GM23338 (cell line): ENCODE measurements around the gene PLEKHM2. TPM values are rescaled to one million over a fixed set of nuclear protein-coding genes. Genes with fewer than 3 reads are reported as not detected.

Experiments
- ATAC-seq: fragments of 200-7000 bp; cut with Tn5 transposase; 3 replicates; pipeline ENCODE4 v1.9.1; 2020
- DNase-seq: peaks from one replicate; pipeline ENCODE4 v3.0.0-alpha.2; 2015; ENCODE audit warnings: low spot score
- H2AFZ ChIP-seq: fragments of 200-600 bp; sonication (generic); 2 replicates; pipeline ENCODE4 v1.8.0; 2016; ENCODE audit warnings: antibody characterized with exemption, mild to moderate bottlenecking, moderate library complexity
- H3F3A ChIP-seq: fragments of 200-600 bp; sonication (generic); replicated peaks from 2 replicates; pipeline ENCODE4 v1.8.0; 2017; ENCODE audit warnings: antibody characterized with exemption, mixed run types, low read depth
- H3K27ac ChIP-seq: fragments of 200-600 bp; sonication (generic); 2 replicates; pipeline ENCODE4 v1.6.1; 2016; ENCODE audit warnings: low read depth
- H3K27me3 ChIP-seq: fragments of 200-600 bp; sonication (generic); 2 replicates; pipeline ENCODE4 v1.8.0; 2016; ENCODE audit warnings: mild to moderate bottlenecking, mixed run types, moderate library complexity; ENCODE audit not compliant: insufficient read depth
- H3K36me3 ChIP-seq: fragments of 200-600 bp; sonication (generic); 2 replicates; pipeline ENCODE4 v1.8.0; 2016; ENCODE audit warnings: mild to moderate bottlenecking; ENCODE audit not compliant: insufficient read depth
- H3K4me1 ChIP-seq: fragments of 200-600 bp; sonication (generic); 2 replicates; pipeline ENCODE4 v1.8.0; 2016; ENCODE audit warnings: mild to moderate bottlenecking, moderate library complexity; ENCODE audit not compliant: insufficient read depth
- H3K4me2 ChIP-seq: fragments of 200-600 bp; sonication (generic); 2 replicates; pipeline ENCODE4 v1.7.1; 2017; ENCODE audit warnings: mixed run types
- H3K4me3 ChIP-seq: fragments of 200-600 bp; sonication (generic); 2 replicates; pipeline ENCODE4 v1.6.1; 2016; ENCODE audit warnings: mixed run types
- H3K79me2 ChIP-seq: fragments of 200-600 bp; sonication (generic); replicated peaks from 2 replicates; pipeline ENCODE4 v1.8.0; 2017; ENCODE audit warnings: mild to moderate bottlenecking; ENCODE audit not compliant: insufficient read depth
- H3K9me2 ChIP-seq: fragments of 200-600 bp; sonication (generic); 2 replicates; pipeline ENCODE4 v1.8.0; 2017; ENCODE audit not compliant: insufficient read depth
- H4K20me1 ChIP-seq: fragments of 200-600 bp; sonication (generic); replicated peaks from 2 replicates; pipeline ENCODE4 v1.8.0; 2017; ENCODE audit warnings: mild to moderate bottlenecking; ENCODE audit not compliant: insufficient read depth
- H3K27ac Mint-ChIP-seq: 2 replicates; pipeline ENCODE4 v1.8.0; 2020; ENCODE audit warnings: inconsistent platforms, mild to moderate bottlenecking, moderate library complexity, mixed read lengths
- H3K27me3 Mint-ChIP-seq: 3 replicates; pipeline ENCODE4 v1.8.0; 2022; ENCODE audit warnings: low read depth, mild to moderate bottlenecking, moderate library complexity, mixed read lengths, inconsistent platforms; ENCODE audit not compliant: insufficient read depth, poor library complexity
- H3K36me3 Mint-ChIP-seq: 3 replicates; pipeline ENCODE4 v1.8.0; 2021; ENCODE audit warnings: low read depth, mild to moderate bottlenecking, inconsistent platforms, moderate library complexity, mixed read lengths
- H3K4me1 Mint-ChIP-seq: 3 replicates; pipeline ENCODE4 v1.8.0; 2020; ENCODE audit warnings: mild to moderate bottlenecking, inconsistent platforms, mixed read lengths
- H3K4me3 Mint-ChIP-seq: 3 replicates; pipeline ENCODE4 v1.8.0; 2021; ENCODE audit warnings: moderate library complexity, mild to moderate bottlenecking, inconsistent platforms, mixed read lengths
- H3K9me3 Mint-ChIP-seq: 3 replicates; pipeline ENCODE4 v1.8.0; 2020; ENCODE audit warnings: moderate library complexity, mild to moderate bottlenecking, inconsistent platforms, mixed read lengths
- CREB1 ChIP-seq: fragments of 250-450 bp; sonication (Bioruptor Pico); IDR thresholded peaks from 2 replicates; pipeline ENCODE4 v1.5.0; 2020; ENCODE audit warnings: low read depth, mild to moderate bottlenecking, moderate library complexity
- EZH2 ChIP-seq: fragments of 200-600 bp; sonication (generic); IDR thresholded peaks from one replicate; pipeline ENCODE4 v1.8.0; 2017; ENCODE audit warnings: antibody characterized with exemption, mild to moderate bottlenecking, low read depth; ENCODE audit not compliant: unreplicated experiment
- EZH2phosphoT487 ChIP-seq: fragments of 200-600 bp; sonication (generic); IDR thresholded peaks from one replicate; pipeline ENCODE4 v1.8.1; 2018; ENCODE audit warnings: antibody characterized with exemption; ENCODE audit not compliant: unreplicated experiment
- JUNB ChIP-seq: IDR thresholded peaks from one replicate; pipeline ENCODE4 v1.6.1; 2016; ENCODE audit warnings: antibody characterized with exemption; ENCODE audit not compliant: unreplicated experiment
- NANOG ChIP-seq: IDR thresholded peaks from 2 replicates; pipeline ENCODE4 v1.6.1; 2016; ENCODE audit warnings: antibody characterized with exemption, borderline replicate concordance
- POLR2AphosphoS5 ChIP-seq: IDR thresholded peaks from 2 replicates; pipeline ENCODE4 v1.6.1; 2016; ENCODE audit warnings: antibody characterized with exemption, low read depth
- STAT1 ChIP-seq: IDR thresholded peaks from one replicate; pipeline ENCODE4 v1.6.1; 2016; ENCODE audit warnings: antibody characterized with exemption; ENCODE audit not compliant: unreplicated experiment
- ZNF114 ChIP-seq: fragments of 250-450 bp; sonication (Bioruptor Pico); IDR thresholded peaks from 2 replicates; pipeline ENCODE4 v1.5.0; 2020; ENCODE audit warnings: mild to moderate bottlenecking, moderate library complexity
- ZNF331 ChIP-seq: fragments of 250-450 bp; sonication (Bioruptor Pico); IDR thresholded peaks from 2 replicates; pipeline ENCODE4 v1.5.0; 2020; ENCODE audit warnings: low read depth, mild to moderate bottlenecking, moderate library complexity
- polyA plus RNA-seq: library from polyadenylated mRNA; unstranded; fragments of >200 nt; fragmentation: Nextera tagmentation; extraction: Ambion mirVana; gene quantifications from 2 replicates; pipeline ENCODE4 v1.2.1, GENCODE V29; 2016
- total RNA-seq: library from RNA; depleted of rRNA; stranded (reverse); fragments of >200 nt; shearing (Covaris generic); gene quantifications from 2 replicates; pipeline ENCODE4 v1.2.3, GENCODE V29; 2014
- TF ChIP-seq, protein P1 (sequence below): IDR thresholded peaks from 2 replicates; pipeline ENCODE4 v1.6.1; 2016; ENCODE audit warnings: antibody characterized with exemption
- TF ChIP-seq, protein P2 (sequence below): fragments of 250-450 bp; sonication (Bioruptor Pico); IDR thresholded peaks from 2 replicates; pipeline ENCODE4 v1.5.0; 2020; ENCODE audit warnings: mild to moderate bottlenecking, moderate library complexity
- TF ChIP-seq, protein P3 (sequence below): IDR thresholded peaks from one replicate; pipeline ENCODE4 v1.6.1; 2018; ENCODE audit warnings: antibody characterized with exemption; ENCODE audit not compliant: unreplicated experiment
- TF ChIP-seq, protein P4 (sequence below), 2 experiments: fragments of 200-600 bp in 1 of 2; sonication (generic) in 1 of 2; conservative IDR thresholded peaks; 2 replicates each; pipeline versions ENCODE4 v1.5.1 to v1.6.1; 2016 to 2017; ENCODE audit warnings: antibody characterized with exemption in 2 of 2, low read depth in 2 of 2, mild to moderate bottlenecking in 2 of 2, moderate library complexity in 1 of 2

PLEKHM2 gene
- total and polyA plus RNA-seq, 2 experiments from 2014 or later, result 11.2 to 40.0 TPM

DNA sequence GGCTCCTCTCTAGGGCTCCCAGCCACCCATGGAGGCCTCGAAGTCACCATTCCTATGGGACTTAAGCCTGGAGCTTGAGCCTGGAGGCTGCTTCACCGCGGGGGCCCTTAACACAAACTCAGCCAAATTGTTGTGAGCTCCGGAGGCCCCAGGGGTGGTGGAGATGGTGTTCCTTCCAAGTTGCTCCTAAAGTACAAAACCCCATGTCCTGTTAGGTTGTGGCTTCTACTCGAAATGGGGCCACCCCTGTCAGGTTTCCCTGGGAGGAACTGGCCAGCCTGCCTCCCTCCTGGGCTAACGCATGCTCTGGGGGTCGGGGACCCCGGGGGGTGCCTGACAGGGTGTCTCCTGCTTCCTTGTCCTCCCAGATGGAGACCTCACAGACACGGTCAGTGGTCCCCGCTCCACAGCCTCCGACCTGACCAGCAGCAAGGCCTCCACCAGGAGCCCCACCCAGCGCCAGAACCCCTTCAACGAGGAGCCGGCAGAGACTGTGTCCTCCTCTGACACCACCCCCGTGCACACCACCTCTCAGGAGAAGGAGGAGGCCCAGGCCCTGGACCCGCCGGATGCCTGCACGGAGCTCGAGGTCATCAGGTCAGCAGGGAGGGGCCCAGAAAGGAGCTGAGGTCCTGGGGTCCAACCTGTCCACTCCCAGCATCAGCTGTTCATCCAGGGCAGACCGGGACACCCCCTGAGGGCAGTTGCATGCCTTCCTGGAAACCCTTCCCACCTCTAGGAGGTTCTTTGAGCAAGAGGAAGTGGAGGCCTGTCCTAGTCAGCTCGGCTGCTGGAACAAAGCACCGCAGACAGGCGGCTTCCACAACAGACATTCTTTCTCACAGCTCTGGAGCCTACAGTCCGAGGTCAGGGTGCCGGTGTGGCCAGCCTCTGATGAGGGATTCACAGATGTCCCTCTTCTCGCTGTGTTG lies 41.1 kb downstream of the PLEKHM2 start:
- Histone ChIP-seq H2AFZ (no peak overlapping the region), H3F3A (no peaks in the 10 kb centered on the region), H3K4me1 (no peaks in the 10 kb centered on the region), H3K4me3 (no peak overlapping the region), H3K27me3 (no peaks in the 10 kb centered on the region), H3K4me2 (no peak overlapping the region), H3K36me3 (no peaks in the 10 kb centered on the region; the same call in 1 of the 2 replicates), H3K27ac (no peak overlapping the region), H3K9me2 (no peaks in the 10 kb centered on the region), H3K79me2 (no peaks in the 10 kb centered on the region), H4K20me1 (no peaks in the 10 kb centered on the region; the same call in none of the 2 replicates)
- TF ChIP-seq NANOG (no peak), EZH2phosphoT487 (no peak), CREB1 (no peak), POLR2AphosphoS5 (no peak), ZNF331 (CRISPR knock-in tag) (no peak), EZH2 (no peak), ZNF114 (CRISPR knock-in tag) (no peak), STAT1 (no peak), JUNB (no peak)
- TF ChIP-seq, protein P1, sequence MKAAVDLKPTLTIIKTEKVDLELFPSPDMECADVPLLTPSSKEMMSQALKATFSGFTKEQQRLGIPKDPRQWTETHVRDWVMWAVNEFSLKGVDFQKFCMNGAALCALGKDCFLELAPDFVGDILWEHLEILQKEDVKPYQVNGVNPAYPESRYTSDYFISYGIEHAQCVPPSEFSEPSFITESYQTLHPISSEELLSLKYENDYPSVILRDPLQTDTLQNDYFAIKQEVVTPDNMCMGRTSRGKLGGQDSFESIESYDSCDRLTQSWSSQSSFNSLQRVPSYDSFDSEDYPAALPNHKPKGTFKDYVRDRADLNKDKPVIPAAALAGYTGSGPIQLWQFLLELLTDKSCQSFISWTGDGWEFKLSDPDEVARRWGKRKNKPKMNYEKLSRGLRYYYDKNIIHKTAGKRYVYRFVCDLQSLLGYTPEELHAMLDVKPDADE, result no peak
- TF ChIP-seq, protein P2, sequence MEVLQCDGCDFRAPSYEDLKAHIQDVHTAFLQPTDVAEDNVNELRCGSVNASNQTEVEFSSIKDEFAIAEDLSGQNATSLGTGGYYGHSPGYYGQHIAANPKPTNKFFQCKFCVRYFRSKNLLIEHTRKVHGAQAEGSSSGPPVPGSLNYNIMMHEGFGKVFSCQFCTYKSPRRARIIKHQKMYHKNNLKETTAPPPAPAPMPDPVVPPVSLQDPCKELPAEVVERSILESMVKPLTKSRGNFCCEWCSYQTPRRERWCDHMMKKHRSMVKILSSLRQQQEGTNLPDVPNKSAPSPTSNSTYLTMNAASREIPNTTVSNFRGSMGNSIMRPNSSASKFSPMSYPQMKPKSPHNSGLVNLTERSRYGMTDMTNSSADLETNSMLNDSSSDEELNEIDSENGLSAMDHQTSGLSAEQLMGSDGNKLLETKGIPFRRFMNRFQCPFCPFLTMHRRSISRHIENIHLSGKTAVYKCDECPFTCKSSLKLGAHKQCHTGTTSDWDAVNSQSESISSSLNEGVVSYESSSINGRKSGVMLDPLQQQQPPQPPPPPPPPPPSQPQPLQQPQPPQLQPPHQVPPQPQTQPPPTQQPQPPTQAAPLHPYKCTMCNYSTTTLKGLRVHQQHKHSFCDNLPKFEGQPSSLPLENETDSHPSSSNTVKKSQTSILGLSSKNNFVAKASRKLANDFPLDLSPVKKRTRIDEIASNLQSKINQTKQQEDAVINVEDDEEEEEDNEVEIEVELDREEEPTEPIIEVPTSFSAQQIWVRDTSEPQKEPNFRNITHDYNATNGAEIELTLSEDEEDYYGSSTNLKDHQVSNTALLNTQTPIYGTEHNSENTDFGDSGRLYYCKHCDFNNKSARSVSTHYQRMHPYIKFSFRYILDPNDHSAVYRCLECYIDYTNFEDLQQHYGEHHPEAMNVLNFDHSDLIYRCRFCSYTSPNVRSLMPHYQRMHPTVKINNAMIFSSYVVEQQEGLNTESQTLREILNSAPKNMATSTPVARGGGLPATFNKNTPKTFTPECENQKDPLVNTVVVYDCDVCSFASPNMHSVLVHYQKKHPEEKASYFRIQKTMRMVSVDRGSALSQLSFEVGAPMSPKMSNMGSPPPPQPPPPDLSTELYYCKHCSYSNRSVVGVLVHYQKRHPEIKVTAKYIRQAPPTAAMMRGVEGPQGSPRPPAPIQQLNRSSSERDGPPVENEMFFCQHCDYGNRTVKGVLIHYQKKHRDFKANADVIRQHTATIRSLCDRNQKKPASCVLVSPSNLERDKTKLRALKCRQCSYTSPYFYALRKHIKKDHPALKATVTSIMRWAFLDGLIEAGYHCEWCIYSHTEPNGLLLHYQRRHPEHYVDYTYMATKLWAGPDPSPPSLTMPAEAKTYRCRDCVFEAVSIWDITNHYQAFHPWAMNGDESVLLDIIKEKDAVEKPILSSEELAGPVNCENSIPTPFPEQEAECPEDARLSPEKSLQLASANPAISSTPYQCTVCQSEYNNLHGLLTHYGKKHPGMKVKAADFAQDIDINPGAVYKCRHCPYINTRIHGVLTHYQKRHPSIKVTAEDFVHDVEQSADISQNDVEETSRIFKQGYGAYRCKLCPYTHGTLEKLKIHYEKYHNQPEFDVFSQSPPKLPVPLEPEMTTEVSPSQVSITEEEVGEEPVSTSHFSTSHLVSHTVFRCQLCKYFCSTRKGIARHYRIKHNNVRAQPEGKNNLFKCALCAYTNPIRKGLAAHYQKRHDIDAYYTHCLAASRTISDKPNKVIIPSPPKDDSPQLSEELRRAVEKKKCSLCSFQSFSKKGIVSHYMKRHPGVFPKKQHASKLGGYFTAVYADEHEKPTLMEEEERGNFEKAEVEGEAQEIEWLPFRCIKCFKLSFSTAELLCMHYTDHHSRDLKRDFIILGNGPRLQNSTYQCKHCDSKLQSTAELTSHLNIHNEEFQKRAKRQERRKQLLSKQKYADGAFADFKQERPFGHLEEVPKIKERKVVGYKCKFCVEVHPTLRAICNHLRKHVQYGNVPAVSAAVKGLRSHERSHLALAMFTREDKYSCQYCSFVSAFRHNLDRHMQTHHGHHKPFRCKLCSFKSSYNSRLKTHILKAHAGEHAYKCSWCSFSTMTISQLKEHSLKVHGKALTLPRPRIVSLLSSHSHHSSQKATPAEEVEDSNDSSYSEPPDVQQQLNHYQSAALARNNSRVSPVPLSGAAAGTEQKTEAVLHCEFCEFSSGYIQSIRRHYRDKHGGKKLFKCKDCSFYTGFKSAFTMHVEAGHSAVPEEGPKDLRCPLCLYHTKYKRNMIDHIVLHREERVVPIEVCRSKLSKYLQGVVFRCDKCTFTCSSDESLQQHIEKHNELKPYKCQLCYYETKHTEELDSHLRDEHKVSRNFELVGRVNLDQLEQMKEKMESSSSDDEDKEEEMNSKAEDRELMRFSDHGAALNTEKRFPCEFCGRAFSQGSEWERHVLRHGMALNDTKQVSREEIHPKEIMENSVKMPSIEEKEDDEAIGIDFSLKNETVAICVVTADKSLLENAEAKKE (CRISPR knock-in tag), result no peak
- TF ChIP-seq, protein P3, sequence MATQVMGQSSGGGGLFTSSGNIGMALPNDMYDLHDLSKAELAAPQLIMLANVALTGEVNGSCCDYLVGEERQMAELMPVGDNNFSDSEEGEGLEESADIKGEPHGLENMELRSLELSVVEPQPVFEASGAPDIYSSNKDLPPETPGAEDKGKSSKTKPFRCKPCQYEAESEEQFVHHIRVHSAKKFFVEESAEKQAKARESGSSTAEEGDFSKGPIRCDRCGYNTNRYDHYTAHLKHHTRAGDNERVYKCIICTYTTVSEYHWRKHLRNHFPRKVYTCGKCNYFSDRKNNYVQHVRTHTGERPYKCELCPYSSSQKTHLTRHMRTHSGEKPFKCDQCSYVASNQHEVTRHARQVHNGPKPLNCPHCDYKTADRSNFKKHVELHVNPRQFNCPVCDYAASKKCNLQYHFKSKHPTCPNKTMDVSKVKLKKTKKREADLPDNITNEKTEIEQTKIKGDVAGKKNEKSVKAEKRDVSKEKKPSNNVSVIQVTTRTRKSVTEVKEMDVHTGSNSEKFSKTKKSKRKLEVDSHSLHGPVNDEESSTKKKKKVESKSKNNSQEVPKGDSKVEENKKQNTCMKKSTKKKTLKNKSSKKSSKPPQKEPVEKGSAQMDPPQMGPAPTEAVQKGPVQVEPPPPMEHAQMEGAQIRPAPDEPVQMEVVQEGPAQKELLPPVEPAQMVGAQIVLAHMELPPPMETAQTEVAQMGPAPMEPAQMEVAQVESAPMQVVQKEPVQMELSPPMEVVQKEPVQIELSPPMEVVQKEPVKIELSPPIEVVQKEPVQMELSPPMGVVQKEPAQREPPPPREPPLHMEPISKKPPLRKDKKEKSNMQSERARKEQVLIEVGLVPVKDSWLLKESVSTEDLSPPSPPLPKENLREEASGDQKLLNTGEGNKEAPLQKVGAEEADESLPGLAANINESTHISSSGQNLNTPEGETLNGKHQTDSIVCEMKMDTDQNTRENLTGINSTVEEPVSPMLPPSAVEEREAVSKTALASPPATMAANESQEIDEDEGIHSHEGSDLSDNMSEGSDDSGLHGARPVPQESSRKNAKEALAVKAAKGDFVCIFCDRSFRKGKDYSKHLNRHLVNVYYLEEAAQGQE, result no peak
- TF ChIP-seq, protein P4, sequence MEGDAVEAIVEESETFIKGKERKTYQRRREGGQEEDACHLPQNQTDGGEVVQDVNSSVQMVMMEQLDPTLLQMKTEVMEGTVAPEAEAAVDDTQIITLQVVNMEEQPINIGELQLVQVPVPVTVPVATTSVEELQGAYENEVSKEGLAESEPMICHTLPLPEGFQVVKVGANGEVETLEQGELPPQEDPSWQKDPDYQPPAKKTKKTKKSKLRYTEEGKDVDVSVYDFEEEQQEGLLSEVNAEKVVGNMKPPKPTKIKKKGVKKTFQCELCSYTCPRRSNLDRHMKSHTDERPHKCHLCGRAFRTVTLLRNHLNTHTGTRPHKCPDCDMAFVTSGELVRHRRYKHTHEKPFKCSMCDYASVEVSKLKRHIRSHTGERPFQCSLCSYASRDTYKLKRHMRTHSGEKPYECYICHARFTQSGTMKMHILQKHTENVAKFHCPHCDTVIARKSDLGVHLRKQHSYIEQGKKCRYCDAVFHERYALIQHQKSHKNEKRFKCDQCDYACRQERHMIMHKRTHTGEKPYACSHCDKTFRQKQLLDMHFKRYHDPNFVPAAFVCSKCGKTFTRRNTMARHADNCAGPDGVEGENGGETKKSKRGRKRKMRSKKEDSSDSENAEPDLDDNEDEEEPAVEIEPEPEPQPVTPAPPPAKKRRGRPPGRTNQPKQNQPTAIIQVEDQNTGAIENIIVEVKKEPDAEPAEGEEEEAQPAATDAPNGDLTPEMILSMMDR (conservative IDR thresholded peaks at IDR 0.05; ENCODE audit: low read depth in 2 of 2), result no peak
- Mint-ChIP-seq H3K27ac (no peak overlapping the region), H3K4me3 (no peak overlapping the region), H3K4me1 (no peaks in the 10 kb centered on the region), H3K9me3 (no peaks in the 10 kb centered on the region), H3K27me3 (peaks cover 8% of the 10 kb centered on the region), H3K36me3 (peaks cover 26% of the 10 kb centered on the region)
- DNase-seq (no peak), ATAC-seq (peak; percentile 27; the same call in 1 of the 3 replicates)
